ENCODE data around the gene DOCK9. TPM values are rescaled to one million over a fixed set of nuclear protein-coding genes. Genes with fewer than 3 reads are reported as not detected.

The DOCK9 gene
- total and polyA plus RNA-seq, 2 donors (not counting 1 experiment from before 2014, with no cell fraction given): 18.5 to 28.0 TPM

- no peaks in the 10 kb centered on the region for H3K27me3 ChIP-seq (replicated peaks in 1 of 4; ENCODE audit: control extremely low read depth in 1 of 4, control insufficient read depth in 3 of 4, insufficient read depth in 4 of 4, low read length in 3 of 4)
- H3K79me2 ChIP-seq (ENCODE audit: control insufficient read depth, insufficient read depth, low read length): no peaks in the 10 kb centered on the region
- H3K9ac ChIP-seq (ENCODE audit: low read length): no peak overlapping the region
- H3K27ac ChIP-seq (ENCODE audit: low read length in 2 of 2): no peak overlapping the region
- no peaks in the 10 kb centered on the region for H3K9me3 ChIP-seq (ENCODE audit: control extremely low read depth in 1 of 3, control insufficient read depth in 2 of 3, insufficient read depth in 1 of 3, low read length in 2 of 3)
- WGBS (ENCODE audit: insufficient coverage): 95% methylated on average over 4 of the region's 4 CpGs
- Mint-ChIP-seq H3K27ac (no peak overlapping the region), H3K4me3 (no peak overlapping the region), H3K9me3 (ENCODE audit: insufficient read depth) (no peaks in the 10 kb centered on the region), H3K4me1 (peaks cover 12% of the 10 kb centered on the region), H3K27me3 (no peaks in the 10 kb centered on the region)
- CTCF ChIA-PET: no interaction called here
- no peak overlapping the region for H3K4me2 ChIP-seq (replicated peaks; ENCODE audit: low read depth, low read length, poor library complexity, severe bottlenecking)
- H2AFZ ChIP-seq (ENCODE audit: insufficient read depth, low read depth, low read length, poor library complexity, severe bottlenecking): no peak overlapping the region
- intact Hi-C loops (cut with micrococcal nuclease): no loop called here
- DNase-seq: no peak
- no peak overlapping the region for H3K4me3 ChIP-seq (ENCODE audit: control extremely low read depth in 1 of 5, extremely low read depth in 1 of 5, insufficient read depth in 1 of 5, low read depth in 2 of 5, low read length in 4 of 5)
- ATAC-seq (ENCODE audit: low read depth): no peak
- H3K36me3 ChIP-seq (replicated peaks in 1 of 2; ENCODE audit: control extremely low read depth in 1 of 2, control insufficient read depth in 1 of 2, extremely low read depth in 1 of 2, insufficient read depth in 2 of 2, low read length in 1 of 2): no peaks in the 10 kb centered on the region
- H4K20me1 ChIP-seq (ENCODE audit: control insufficient read depth, insufficient read depth, low read length, poor library complexity, severe bottlenecking): no peaks in the 10 kb centered on the region
- H3K4me1 ChIP-seq (ENCODE audit: control insufficient read depth in 2 of 2, insufficient read depth in 2 of 2, low read length in 2 of 2): peaks cover 4 to 8% of the 10 kb centered on the region in 2 donors
- POLR2A ChIA-PET: no interaction called here
- TF ChIP-seq EZH2 (IDR thresholded peaks at IDR 0.05; ENCODE audit: borderline replicate concordance, insufficient read depth, low read depth, low read length, poor library complexity, severe bottlenecking): no peak
- no peak for TF ChIP-seq CTCF (IDR thresholded peaks at IDR 0.05)
Observed at GRCh38 chr13:99003186-99003585, 25.3 kb upstream of the DOCK9 start.

- H3K9ac ChIP-seq (ENCODE audit: low read length): no peak overlapping the region
- no peaks in the 10 kb centered on the region for H3K36me3 ChIP-seq (replicated peaks in 1 of 2; ENCODE audit: control extremely low read depth in 1 of 2, control insufficient read depth in 1 of 2, extremely low read depth in 1 of 2, insufficient read depth in 2 of 2, low read length in 1 of 2)
- H4K20me1 ChIP-seq (ENCODE audit: control insufficient read depth, insufficient read depth, low read length, poor library complexity, severe bottlenecking): no peaks in the 10 kb centered on the region
- peaks cover 4 to 8% of the 10 kb centered on the region in 2 donors for H3K4me1 ChIP-seq (ENCODE audit: control insufficient read depth in 2 of 2, insufficient read depth in 2 of 2, low read length in 2 of 2)
- no peak for DNase-seq
- POLR2A ChIA-PET: no interaction called here
- H3K9me3 Mint-ChIP-seq (ENCODE audit: insufficient read depth): no peaks in the 10 kb centered on the region
- ATAC-seq (ENCODE audit: low read depth): no peak
- no peak overlapping the region for H3K4me3 ChIP-seq (ENCODE audit: control extremely low read depth in 1 of 5, extremely low read depth in 1 of 5, insufficient read depth in 1 of 5, low read depth in 2 of 5, low read length in 4 of 5)
- WGBS (ENCODE audit: insufficient coverage): 80% methylated on average over 3 of the region's 5 CpGs
- intact Hi-C loops (cut with micrococcal nuclease): no loop called here
- no peaks in the 10 kb centered on the region for H3K79me2 ChIP-seq (ENCODE audit: control insufficient read depth, insufficient read depth, low read length)
- no peak overlapping the region for H3K27ac ChIP-seq (ENCODE audit: low read length in 2 of 2)
- H2AFZ ChIP-seq (ENCODE audit: insufficient read depth, low read depth, low read length, poor library complexity, severe bottlenecking): no peak overlapping the region
- H3K27me3 ChIP-seq (replicated peaks in 1 of 4; ENCODE audit: control extremely low read depth in 1 of 4, control insufficient read depth in 3 of 4, insufficient read depth in 4 of 4, low read length in 3 of 4): no peaks in the 10 kb centered on the region
- no peaks in the 10 kb centered on the region for H3K27me3 Mint-ChIP-seq
- no peak overlapping the region for H3K4me2 ChIP-seq (replicated peaks; ENCODE audit: low read depth, low read length, poor library complexity, severe bottlenecking)
- H3K9me3 ChIP-seq (ENCODE audit: control extremely low read depth in 1 of 3, control insufficient read depth in 2 of 3, insufficient read depth in 1 of 3, low read length in 2 of 3): no peaks in the 10 kb centered on the region
- TF ChIP-seq CTCF (IDR thresholded peaks at IDR 0.05) (no peak), EZH2 (IDR thresholded peaks at IDR 0.05; ENCODE audit: borderline replicate concordance, insufficient read depth, low read depth, low read length, poor library complexity, severe bottlenecking) (no peak)
- H3K27ac Mint-ChIP-seq: no peak overlapping the region
- CTCF ChIA-PET: no interaction called here
- H3K4me1 Mint-ChIP-seq: peaks cover 12% of the 10 kb centered on the region
- no peak overlapping the region for H3K4me3 Mint-ChIP-seq
Observed at GRCh38 chr13:99002172-99002710, 24.4 kb upstream of the DOCK9 start.
